ENCODE data around the gene PES1. TPM values are rescaled to one million over a fixed set of nuclear protein-coding genes. Genes with fewer than 3 reads are reported as not detected.
A peak's percentile ranks its signal among the peaks of the same experiment; 100 is the strongest.

Gene PES1
- 10 to 100 TPM; 36.6 to 62.4 (median 47.9) TPM for total RNA-seq

- peak within 1 kb of the TSS; percentile 61 to 81 (median 78) for H3K27ac ChIP-seq
- TF ChIP-seq POLR2A (IDR thresholded peaks at IDR 0.05): no peak
- TF ChIP-seq CTCF (IDR thresholded peaks at IDR 0.05): no peak
- peak within 1 kb of the TSS; percentile 53 to 73 (median 73) for H3K4me3 ChIP-seq (replicated peaks in 1 of 3)
- intact Hi-C loops (cut with DNase I): no loop called here
- 1% methylated on average over 49 of the region's 49 CpGs for WGBS, 2 donors
- no peaks in the 10 kb centered on the region for H3K27me3 ChIP-seq
- peak; percentile 95 for DNase-seq
- H3K9me3 ChIP-seq: no peaks in the 10 kb centered on the region
- H3K4me1 ChIP-seq: peaks cover 8 to 10% of the 10 kb centered on the region in 2 donors
- peaks cover 22 to 25% of the 10 kb centered on the region in 2 donors for H3K36me3 ChIP-seq
Measured at GRCh38 chr22:30591588-30592359, at the start of gene PES1. Gene PES1, minus strand, starts transcription at chr22:30591910. Its CDS starts 77 bp downstream, at chr22:30591833.

GRCh38 chr22:30640839-30641430 lies 49.2 kb upstream of the PES1 start:
- intact Hi-C loops (cut with DNase I): no loop called here
- no peaks in the 10 kb centered on the region for H3K27me3 ChIP-seq
- peaks cover 10 to 18% of the 10 kb centered on the region in 2 donors for H3K4me1 ChIP-seq
- TF ChIP-seq CTCF (IDR thresholded peaks at IDR 0.05): no peak
- no peak for TF ChIP-seq POLR2A (IDR thresholded peaks at IDR 0.05)
- no peak overlapping the region for H3K4me3 ChIP-seq (replicated peaks in 1 of 3)
- WGBS, 2 donors: 95 to 100% methylated on average over 4 of the region's 4 CpGs
- DNase-seq: no peak
- no peak overlapping the region for H3K27ac ChIP-seq
- H3K9me3 ChIP-seq: no peaks in the 10 kb centered on the region
- H3K36me3 ChIP-seq: no peaks in the 10 kb centered on the region

DNA sequence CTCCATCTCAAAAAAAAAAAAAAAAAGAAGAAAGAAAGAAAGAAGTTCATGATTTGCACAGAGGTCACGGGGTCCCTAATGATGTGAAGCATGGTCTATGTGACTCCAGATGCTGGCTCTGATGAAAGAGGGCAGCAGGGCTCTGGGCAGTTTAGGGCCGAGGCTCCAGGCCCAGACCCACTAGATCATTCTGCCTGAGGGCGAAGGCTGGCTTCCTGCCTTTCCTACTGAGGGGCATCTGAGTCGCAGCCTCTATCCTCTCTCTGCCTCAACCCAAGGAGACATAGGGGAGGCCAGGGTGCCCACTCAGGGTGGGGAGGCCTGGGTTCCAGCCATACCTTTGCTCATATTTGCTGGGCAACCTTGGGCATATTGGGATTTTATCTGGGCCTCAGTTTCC lies 48.7 kb upstream of the PES1 start:
- Histone ChIP-seq H3K27ac (no peak overlapping the region), H3K4me1 (peaks cover 12 to 20% of the 10 kb centered on the region in 2 donors), H3K4me3 (replicated peaks in 1 of 3) (no peak overlapping the region), H3K9me3 (no peaks in the 10 kb centered on the region), H3K27me3 (no peaks in the 10 kb centered on the region), H3K36me3 (no peaks in the 10 kb centered on the region)
- WGBS, 2 donors: 92 to 97% methylated on average over 4 of the region's 4 CpGs
- TF ChIP-seq CTCF (IDR thresholded peaks at IDR 0.05): no peak
- TF ChIP-seq POLR2A (IDR thresholded peaks at IDR 0.05): no peak
- no peak for DNase-seq
- intact Hi-C loops (cut with DNase I): no loop called here

DNA sequence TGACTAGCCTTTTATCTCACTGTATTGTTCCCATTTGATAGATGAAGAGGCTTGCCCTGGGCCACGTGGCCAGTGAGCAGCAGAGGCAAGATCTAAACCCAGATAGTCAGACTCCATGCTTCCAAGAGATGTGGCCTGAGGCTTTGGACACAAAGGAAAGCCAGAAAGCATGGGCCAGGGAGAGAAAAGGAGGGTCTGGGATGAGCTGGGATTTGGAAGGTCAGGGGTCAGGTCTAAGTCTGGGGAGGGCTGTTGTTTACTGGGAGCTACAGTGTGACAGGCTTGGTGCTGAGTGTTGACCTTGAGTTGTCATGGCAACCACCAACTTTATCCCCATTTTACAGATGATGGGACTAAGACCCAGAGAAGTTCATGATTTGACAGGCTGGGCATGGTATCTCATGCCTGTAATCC lies 46.0 kb upstream of the PES1 start:
- H3K27me3 ChIP-seq: no peaks in the 10 kb centered on the region
- H3K27ac ChIP-seq: no peak overlapping the region
- no peak for DNase-seq
- H3K4me3 ChIP-seq (replicated peaks in 1 of 3): no peak overlapping the region
- peaks cover 19 to 28% of the 10 kb centered on the region in 2 donors for H3K4me1 ChIP-seq
- intact Hi-C loops (cut with DNase I): no loop called here
- no peaks in the 10 kb centered on the region for H3K36me3 ChIP-seq
- WGBS, 2 donors: 80 to 93% methylated on average over 1 of the region's 1 CpG
- no peaks in the 10 kb centered on the region for H3K9me3 ChIP-seq
- TF ChIP-seq CTCF (IDR thresholded peaks at IDR 0.05): no peak
